ENCODE data around the gene TRAPPC12.
"Not testable (repeated sequence)": the region's sequence is repeated elsewhere in the genome, so short reads cannot be mapped to it uniquely, and the experiment has no call there.

Gene TRAPPC12

DNA sequence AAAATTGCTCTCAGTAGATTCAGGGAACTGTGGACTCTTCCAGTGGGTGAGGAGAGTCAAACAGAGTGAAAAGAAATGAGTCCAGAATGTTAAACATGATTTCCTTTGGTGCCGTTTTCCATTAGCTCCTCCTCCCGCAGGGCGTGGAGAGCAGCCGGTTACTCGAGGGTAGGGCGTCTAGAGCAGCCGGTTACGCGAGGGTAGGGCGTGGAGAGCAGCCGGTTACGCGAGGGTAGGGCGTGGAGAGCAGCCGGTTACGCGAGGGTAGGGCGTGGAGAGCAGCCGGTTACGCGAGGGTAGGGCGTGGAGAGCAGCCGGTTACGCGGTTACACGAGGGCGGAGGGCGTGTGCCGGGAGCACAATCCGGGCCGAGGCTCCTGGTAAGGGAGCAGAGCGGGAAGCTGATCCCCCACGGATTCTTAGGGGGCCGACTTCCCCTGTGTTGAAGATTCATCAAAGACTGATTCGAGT lies 69.0 kb downstream of the TRAPPC12 start:
- not testable (repeated sequence) for DNase-seq (ENCODE audit: low read depth)
- peak overlapping the region; percentile 11 for H3K4me3 ChIP-seq (ENCODE audit: low read depth, low read length)

DNA sequence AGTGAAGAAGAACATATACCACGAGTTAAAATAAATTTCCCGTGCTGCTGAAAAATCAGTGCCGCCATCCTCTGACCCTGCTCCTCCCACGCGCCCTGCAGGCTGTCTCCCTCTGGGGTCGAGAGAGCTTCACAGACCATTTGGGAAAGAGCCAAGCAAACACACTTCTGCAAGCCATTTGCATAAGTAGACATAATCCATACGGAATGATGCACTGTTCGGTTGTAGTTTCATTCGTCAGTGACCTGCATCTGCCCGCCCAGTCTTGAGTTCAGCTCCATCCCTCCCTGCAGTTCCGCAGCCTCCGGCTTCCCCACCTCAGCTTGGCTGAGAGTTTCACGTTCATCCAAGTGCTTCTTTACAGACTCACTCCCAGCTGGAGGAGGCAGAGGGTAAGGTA lies 69.6 kb downstream of the TRAPPC12 start:
- H3K4me3 ChIP-seq (ENCODE audit: low read depth, low read length) = no peak overlapping the region
- no peak for DNase-seq (ENCODE audit: low read depth)

DNA sequence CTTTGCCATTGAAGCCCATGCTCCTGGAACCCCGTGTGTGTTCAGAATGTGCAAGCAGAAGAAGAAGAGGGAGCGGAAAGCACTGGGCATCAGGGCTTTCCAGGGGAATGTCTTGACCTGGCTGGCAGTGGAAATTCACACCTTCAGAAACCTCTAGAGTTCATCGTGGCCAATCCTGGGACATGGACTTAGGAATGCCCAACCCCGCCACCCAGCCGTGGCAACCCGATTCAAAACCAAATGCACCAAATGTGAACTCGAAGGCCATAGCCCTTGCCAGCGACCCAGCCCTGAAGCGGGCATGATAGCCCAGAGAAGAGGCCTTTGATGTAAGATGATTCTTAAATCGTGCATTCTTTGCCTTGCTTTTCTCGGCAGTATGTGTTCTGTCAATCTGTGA lies 70.4 kb downstream of the TRAPPC12 start:
- DNase-seq (ENCODE audit: low read depth) = no peak
- H3K4me3 ChIP-seq (ENCODE audit: low read depth, low read length) = no peak overlapping the region

DNA sequence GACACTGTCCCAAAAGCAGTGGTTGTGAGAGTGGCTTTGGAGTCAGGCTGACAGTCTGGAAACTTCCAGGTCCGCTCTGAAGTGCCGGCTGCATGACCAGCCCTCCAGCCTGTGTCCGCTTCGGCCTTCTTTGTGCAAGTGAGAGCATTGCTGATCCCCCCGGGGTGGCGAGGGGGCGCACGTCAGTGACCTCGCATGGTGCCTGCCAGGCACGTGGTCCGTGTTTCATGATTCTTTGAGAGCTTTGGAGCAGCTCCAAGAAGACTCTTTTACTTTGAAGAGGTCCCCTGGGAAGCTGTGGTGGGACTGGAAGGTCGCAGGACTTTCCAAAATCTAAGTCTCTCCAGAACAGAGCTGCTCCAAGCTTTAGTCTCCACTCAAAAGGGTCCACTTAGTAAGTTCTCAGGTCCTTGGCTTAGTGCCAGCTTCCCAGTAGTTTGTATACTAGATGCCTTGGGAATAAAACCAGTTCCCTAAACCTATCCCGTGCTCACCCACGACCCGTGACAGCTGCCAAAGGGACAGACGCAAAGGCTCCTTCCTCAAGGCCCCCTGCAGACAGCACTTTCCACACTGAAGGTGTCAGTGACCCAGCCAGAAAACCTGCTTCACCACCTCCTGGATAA lies 71.0 kb downstream of the TRAPPC12 start:
- no peak overlapping the region for H3K4me3 ChIP-seq (ENCODE audit: low read depth, low read length)
- no peak for DNase-seq (ENCODE audit: low read depth)

DNA sequence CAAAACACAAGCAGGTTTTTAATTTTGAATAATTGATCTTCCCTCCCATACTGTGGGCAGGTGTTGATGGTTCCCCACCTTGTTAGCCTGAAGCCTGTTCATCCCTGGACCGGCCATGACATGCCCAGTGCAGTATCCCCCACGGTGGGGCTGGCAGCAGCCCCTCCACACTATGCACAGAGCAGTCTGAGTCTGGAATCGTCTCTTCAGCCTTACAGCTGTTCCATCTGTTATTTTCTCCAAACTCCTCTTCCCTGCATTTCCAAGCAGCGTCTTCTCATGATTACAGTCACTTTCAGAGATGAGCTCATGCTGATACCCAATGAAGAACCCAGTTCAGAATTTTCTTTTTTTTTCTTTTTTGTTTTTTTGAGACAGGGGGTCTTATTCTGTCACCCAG lies 71.7 kb downstream of the TRAPPC12 start:
- DNase-seq (ENCODE audit: low read depth) = no peak
- no peak overlapping the region for H3K4me3 ChIP-seq (ENCODE audit: low read depth, low read length)

DNA sequence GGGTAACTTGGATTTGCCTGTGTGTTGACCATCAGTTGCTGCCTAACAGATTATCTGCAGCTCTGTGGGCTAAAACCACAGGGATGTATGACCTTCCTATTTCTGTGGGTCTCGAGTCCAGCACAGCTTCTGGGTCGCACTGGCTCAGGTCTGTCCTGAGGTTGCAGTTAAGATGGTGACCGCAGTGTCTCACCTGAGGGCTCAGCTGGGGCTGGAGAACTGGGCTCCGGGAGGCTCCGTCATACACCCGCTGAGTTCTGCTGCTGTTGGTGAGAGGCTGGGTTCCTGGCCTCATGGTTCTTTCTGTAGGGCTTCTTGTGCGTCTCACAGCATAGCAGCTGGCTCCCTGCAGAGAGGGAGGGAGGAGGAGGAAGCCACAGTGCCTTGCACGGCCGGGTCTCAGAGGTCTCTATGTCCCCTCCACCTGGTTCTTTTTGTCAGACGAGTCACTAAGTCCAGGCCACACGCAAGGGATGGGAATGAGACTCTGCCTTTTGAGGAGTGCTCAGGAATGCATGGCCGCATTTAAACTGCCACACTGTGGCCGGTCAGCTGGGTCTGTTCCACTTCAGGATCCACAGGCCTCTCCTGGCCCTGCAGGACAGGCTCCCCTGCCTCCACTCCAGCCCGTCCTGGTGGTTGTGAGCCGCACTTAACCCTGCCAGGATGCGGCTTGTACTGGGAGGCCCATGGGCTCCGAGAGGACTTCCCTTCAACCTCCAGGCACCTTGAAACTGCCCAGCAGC lies 72.6 kb downstream of the TRAPPC12 start:
- no peak for DNase-seq (ENCODE audit: low read depth)
- no peak overlapping the region for H3K4me3 ChIP-seq (ENCODE audit: low read depth, low read length)

DNA sequence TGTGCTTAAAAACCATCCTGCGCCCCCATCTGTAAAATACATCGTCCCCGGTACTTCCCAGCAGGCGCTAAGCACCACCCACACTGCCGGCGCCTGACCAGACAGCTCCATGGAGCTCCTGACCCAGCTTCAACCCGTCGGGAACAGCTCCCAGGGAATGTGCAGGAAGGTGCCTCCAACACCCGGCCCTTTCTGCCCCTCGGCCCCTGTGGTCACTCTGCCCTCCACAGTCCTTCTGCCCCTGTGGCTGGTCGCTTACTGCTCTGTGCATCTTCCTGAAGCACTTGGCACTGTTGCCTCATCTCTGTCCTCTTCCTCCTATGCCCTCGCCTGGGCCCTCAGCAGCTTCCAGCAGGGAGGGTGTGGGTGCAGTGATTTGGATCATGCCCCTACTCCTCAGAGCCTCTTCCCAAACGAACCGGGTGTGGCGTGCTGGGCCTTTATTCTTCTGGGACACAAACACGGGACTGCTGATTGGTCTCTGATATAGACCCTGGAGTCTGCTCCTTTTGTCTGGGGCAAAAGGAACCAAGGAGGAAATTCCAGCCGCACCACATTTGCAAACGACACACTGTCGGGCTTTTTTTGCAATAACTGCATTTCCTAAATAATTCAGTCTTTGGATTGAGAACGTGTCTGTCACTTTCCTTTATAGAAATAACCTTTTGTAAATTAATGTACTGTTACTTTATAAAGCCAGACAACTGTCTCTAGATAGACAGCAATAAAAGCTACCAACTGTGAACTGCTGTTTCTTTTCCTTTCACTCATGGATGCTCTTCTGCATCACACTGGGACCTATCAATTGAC lies 73.9 kb downstream of the TRAPPC12 start:
- H3K4me3 ChIP-seq (ENCODE audit: low read depth, low read length) = no peak overlapping the region
- DNase-seq (ENCODE audit: low read depth) = no peak

DNA sequence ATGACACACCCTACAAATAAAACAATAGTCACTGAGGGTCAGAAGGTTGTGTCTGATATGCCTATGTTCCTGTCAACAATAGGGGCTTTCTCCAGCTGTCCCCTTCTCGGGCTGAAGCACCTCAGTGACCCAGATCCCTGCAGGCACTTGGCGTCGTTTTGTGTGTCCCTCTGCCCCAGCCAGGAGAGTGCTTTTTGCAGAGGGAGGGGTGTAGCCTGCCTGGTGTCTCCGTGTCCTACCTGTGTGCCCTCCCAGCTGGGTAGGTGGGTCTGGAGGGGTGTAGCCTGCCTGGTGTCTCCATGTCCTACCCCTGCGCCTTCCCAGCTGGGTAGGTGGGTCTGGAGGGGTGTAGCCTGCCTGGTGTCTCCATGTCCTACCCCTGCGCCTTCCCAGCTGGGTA lies 74.5 kb downstream of the TRAPPC12 start:
- not testable (repeated sequence) for H3K4me3 ChIP-seq (ENCODE audit: low read depth, low read length); DNase-seq (ENCODE audit: low read depth)

DNA sequence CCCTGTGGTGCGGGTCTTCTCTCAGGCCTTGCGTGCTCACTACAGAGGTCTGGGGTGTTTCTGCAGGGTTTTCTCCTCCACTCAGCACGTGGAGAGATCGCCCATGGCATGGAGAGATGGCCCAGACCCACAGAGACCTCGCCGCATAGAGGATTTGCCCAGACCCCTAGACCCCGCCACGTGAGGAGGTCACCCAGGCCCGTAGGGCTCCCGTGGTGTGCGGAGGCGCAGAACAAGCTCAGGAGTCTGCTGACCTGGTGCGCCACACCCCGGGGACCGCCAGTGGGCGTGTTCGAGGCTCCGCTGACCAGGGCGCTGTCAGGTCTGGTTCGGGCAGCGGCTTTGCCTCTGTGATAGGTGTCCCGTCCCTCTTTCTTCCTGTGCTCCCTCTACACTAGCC lies 75.3 kb downstream of the TRAPPC12 start:
- no peak overlapping the region for H3K4me3 ChIP-seq (ENCODE audit: low read depth, low read length)
- no peak for DNase-seq (ENCODE audit: low read depth)

DNA sequence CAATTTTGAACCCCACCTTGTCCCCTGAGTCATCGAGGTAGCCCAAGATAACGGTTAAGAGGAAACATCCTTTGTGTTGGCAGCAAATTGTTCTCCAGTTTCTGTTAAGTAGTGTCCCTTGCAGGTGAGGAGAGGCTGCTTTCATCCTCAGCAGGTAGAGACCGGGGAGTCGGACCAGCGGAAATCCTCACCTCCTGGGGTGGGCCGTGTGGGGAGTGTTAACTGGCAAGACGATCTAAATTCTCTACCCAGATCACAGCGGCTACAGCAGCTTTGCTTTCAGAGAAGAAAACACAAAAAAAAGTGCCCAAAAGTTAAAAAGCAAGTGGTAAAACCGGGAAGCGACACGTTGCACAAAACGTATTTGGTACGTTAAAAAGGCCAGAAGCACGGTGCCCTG lies 76.6 kb downstream of the TRAPPC12 start:
- DNase-seq (ENCODE audit: low read depth) = no peak
- no peak overlapping the region for H3K4me3 ChIP-seq (ENCODE audit: low read depth, low read length)

DNA sequence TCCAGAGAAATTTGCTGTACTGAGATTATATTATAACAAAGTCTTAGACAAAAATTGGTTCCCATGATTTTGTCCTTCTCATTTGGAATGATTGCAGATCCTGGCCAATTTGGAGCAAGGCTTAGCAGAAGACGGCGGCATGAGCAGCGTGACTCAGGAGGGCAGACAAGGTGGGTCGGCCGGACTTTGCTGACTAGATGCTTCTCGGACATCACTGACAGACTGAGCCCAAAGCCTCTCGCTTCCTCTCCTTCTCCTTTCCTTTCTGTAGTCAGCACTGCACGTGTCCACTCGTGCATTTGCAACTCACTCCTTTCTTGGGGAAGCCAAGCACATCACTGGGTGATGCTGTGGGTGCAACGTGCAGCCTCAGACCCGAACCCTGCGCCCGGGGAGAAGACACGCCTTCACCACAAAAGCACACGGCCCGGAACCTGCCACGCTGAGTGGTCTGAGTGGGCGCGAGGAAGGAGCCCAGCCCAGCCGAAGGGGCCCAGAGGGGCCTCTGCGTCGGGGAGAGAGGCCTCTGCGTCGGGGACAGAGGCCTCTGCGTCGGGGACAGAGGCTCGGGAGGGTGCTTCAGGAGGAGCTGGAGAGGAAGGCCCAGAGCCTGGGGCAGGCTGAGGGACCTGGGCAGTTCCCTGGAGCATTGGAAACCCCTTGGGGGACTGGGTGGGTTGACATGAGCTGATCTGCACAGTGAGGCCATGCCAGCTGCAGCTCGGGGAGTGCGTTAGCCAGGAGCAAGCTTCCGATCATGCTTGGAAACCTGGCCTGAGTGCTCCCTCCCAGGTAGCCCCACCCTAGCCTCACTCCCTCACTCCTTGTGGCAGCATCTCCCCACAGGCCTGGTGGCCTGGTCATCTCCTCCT lies 78.3 kb downstream of the TRAPPC12 start:
- H3K4me3 ChIP-seq (ENCODE audit: low read depth, low read length) = no peak overlapping the region
- no peak for DNase-seq (ENCODE audit: low read depth)

DNA sequence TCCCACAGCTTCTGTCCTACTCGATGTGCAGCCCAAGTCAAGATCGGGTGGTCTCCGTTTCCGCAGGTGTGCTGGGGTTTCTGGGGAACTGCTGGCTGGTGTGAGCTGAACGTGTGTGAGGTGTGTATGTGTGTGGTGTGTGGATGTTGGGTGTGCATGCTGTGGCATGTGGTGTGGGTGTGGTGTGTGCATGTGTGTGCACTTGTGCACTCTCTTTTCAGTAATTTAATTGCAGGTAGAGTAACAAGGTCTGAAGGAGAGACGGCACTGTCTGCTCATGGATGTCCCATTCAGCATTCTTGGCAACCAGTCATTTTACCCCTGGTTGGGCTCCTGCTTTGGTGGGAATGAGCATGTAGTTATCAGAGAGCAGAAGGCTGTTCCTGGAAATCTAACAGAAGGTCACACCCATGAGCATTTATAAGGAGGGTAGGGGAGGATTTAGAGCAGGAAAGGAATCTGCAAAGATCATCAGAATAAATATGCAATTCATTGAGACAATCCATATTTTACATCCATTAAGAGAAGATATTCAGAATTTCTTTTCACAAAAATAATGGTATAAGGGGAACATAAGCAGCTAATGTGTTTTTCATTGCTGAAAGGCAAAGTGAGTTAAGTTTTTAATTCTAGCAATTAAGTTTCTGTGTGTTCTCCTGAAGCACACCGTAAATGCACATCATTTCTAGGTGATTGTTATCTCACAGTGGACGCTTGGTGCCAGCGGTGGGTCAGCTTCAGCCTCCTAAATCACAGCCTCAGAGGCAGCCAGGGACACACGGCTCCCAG lies 79.1 kb downstream of the TRAPPC12 start:
- H3K4me3 ChIP-seq (ENCODE audit: low read depth, low read length) = no peak overlapping the region
- no peak for DNase-seq (ENCODE audit: low read depth)

DNA sequence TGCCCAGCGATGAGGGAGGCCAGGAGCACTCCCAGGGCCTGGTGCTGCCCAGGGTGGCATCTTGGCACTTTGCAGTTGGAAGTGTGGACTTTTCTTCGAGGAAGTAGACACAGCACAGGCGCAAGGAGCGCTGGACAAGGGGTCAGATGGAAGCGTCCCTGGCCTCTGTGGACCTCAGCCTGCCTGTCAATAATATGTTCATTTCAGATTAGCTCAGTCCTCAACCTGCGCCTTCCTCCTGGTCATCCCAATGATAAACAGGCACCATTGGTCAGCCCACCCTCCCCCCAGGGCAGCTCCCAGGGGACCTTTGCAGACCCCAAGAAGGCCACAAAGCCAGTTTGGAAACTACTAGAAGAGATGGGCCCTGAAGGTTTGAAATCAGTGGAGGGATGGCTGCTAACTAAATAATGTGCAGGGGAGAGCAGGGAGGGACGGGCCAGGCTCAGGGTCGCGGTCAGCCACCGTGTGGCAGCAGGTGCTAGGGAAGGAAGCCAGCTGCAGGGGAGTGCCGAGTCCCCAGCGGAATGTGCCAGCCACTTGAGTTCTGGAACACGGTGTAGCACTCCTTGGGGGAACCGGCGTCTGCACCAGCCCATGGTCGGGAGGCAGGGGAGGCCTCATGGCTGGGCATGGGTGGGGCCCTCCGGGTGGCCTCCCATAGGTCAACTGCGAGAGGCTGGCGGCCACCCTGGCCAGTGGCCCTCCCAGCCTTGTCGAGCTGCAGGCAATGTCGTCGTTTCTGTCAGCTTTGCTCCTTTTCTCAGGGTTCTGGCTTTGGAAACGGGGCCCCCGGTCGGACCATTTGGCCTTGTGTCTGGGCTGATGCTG lies 79.9 kb downstream of the TRAPPC12 start:
- no peak for DNase-seq (ENCODE audit: low read depth)
- no peak overlapping the region for H3K4me3 ChIP-seq (ENCODE audit: low read depth, low read length)

DNA sequence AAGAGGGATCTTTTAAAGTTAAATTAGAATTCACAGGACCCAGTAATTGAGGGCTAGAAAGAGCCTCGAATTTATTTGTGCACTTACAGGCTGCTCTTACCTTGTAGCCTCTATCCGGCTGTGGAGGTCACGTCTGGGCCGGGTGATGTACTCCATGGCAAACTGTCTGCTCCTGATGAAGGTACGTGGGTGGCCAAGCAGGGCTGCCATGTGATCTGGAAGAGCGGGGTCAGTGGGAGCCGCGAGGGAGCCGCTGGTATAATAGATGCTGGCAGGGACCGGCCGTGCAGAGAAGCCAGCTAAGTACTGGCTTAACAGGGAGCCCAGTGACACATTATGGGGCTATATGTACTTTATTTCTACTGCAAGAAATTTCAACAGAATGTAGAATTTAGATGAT lies 80.7 kb downstream of the TRAPPC12 start:
- no peak overlapping the region for H3K4me3 ChIP-seq (ENCODE audit: low read depth, low read length)
- DNase-seq (ENCODE audit: low read depth) = no peak

DNA sequence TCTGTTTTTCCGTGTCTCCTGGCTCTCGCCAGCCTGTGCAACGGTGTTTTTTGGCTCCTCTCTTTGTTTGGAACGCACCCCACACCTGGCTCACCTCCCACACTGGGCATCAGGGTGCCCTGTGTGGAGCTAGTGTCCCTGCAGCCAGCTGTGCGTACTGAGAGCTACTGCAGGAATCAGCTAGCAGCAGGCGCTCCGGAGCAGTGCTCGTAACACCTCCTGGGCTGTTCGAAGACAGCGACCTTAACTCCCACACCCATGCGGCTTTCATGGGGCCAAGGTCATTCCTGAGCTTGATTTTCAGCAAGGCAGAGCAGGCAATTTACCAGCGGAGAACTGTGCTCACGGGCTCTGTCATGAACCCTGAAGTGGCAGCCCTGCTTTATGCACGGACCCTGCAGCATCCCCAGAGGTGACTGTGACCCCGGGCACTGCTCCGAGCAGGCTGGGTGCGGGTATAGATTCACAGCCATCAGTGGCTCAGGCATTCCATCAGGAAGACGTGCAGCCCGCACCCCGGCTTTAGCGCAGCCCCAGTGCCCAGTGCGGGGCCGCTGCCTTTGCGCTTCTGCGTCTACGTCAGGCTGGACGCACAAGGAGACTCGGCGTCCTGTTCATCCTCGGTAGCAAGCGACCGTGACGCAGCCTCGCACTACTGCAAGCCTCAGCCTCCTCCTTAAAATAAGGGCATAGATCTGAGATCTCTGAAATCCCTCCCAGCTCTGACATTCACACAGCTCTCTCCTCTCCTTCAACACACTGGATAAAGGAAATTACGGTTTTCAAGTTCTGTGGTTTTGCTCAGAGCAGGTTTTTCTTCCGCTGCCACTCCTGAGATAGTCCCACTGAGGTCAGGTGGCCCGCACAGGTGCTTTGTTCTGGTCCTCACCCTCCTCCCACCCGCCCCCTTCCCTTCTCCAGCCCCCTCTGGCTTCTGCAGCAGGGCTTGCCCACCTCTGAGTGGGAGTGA lies 81.6 kb downstream of the TRAPPC12 start:
- DNase-seq (ENCODE audit: low read depth) = no peak
- H3K4me3 ChIP-seq (ENCODE audit: low read depth, low read length) = no peak overlapping the region

DNA sequence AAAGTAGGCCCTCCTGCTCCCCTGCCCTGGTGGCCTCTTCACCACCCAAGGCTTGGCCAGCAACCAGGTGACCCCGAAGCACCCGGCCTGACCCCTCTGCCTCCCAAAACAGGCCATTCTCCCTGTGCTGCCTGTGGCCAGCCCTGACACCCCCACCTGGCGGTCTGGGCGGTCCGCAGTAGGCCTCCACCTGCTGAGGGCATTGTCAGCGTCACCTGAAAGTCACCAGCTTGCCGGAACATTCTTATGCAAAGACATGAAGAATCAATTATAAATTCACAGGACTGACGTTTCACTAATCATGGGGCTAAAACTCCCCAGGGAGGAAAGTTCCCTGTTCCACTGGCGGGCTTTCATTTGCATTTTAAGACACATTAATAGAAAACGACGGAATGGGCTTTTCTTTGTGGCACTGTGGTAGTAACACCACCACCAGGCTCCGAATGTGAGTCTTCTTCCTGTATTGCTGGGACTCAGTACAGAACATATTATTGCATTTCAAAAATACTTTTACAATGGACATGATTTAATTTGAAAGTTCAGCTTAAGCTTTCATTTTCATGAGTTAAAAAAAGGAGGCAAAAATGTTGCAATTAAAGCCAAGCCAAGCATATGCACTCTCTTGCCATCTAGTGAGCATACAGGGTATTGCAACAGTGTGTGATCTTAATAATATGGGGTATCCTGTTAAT lies 82.5 kb downstream of the TRAPPC12 start:
- DNase-seq (ENCODE audit: low read depth) = no peak
- H3K4me3 ChIP-seq (ENCODE audit: low read depth, low read length) = no peak overlapping the region
